VCaP (cell line): ENCODE results near the gene SEC61A1.

Source experiments
- H3K27ac ChIP-seq: fragments of 450-650 bp; 2 replicates; pipeline ENCODE4 v1.5.1; 2017
- CTCF ChIP-seq: fragments of 450-650 bp; conservative IDR thresholded peaks from 2 replicates; pipeline ENCODE4 v1.5.1; 2017; ENCODE audit warnings: mild to moderate bottlenecking, moderate library complexity

SEC61A1 gene

GRCh38 chr3:128083980-128084674, 31.9 kb downstream of the SEC61A1 start:
- H3K27ac ChIP-seq = peak overlapping the region; percentile 95
- no peak for TF ChIP-seq CTCF

- peak overlapping the region; percentile 95 for H3K27ac ChIP-seq
- no peak for TF ChIP-seq CTCF
These were observed 32.4 kb downstream of the SEC61A1 start for GRCh38 chr3:128084675-128085021.

- H3K27ac ChIP-seq = no peak overlapping the region; the same call in 1 of the 2 replicates
- no peak for TF ChIP-seq CTCF
These were observed 36.9 kb downstream of the SEC61A1 start for GRCh38 chr3:128089135-128089534.

- TF ChIP-seq CTCF = no peak
These were observed 39.3 kb downstream of the SEC61A1 start for GRCh38 chr3:128091586-128091985.

GRCh38 chr3:128094295-128095151, 42.3 kb downstream of the SEC61A1 start:
- TF ChIP-seq CTCF = no peak
- peak overlapping the region; percentile 86 for H3K27ac ChIP-seq

More at GRCh38 chr3:128091586-128091985, 39.3 kb downstream of the SEC61A1 start:
- H3K27ac ChIP-seq = peak overlapping the region; percentile 0; the same call in 1 of the 2 replicates

GRCh38 chr3:128095222-128095703, 43.0 kb downstream of the SEC61A1 start:
- TF ChIP-seq CTCF = peak; percentile 86
- peak overlapping the region; percentile 86 for H3K27ac ChIP-seq

- no peak for TF ChIP-seq CTCF
- H3K27ac ChIP-seq = peak overlapping the region; percentile 86
These were observed 46.0 kb downstream of the SEC61A1 start for GRCh38 chr3:128098234-128098633.
